ENCODE results near the gene THTPA.

Gene THTPA

GRCh38 chr14:23540141-23540469 is 16.0 kb upstream of the THTPA start:
- no peak for DNase-seq
- in situ Hi-C loops (cut with HindIII; ENCODE audit: low pct_ligation_motif_present, low sequenced_read_pairs), result no loop called here
- Histone ChIP-seq H3K36me3 (replicated peaks) (no peaks in the 10 kb centered on the region), H3K27me3 (replicated peaks) (no peaks in the 10 kb centered on the region), H3K27ac (no peak overlapping the region), H3K4me3 (ENCODE audit: low read depth, low read length) (no peak overlapping the region)
- no peak for TF ChIP-seq CTCF (IDR thresholded peaks at IDR 0.05; ENCODE audit: low read depth, low read length, missing control alignments)

GRCh38 chr14:23542261-23542660 is 13.8 kb upstream of the THTPA start:
- TF ChIP-seq CTCF (IDR thresholded peaks at IDR 0.05; ENCODE audit: low read depth, low read length, missing control alignments), result no peak
- Histone ChIP-seq H3K27ac (no peak overlapping the region), H3K4me3 (ENCODE audit: low read depth, low read length) (no peak overlapping the region), H3K27me3 (replicated peaks) (no peaks in the 10 kb centered on the region), H3K36me3 (replicated peaks) (no peaks in the 10 kb centered on the region)
- no peak for DNase-seq
- in situ Hi-C loops (cut with HindIII; ENCODE audit: low pct_ligation_motif_present, low sequenced_read_pairs), result no loop called here

GRCh38 chr14:23543403-23543802 is 12.7 kb upstream of the THTPA start:
- no peaks in the 10 kb centered on the region for H3K27me3 ChIP-seq (replicated peaks)
- DNase-seq, result no peak
- TF ChIP-seq CTCF (IDR thresholded peaks at IDR 0.05; ENCODE audit: low read depth, low read length, missing control alignments), result no peak
- no peak overlapping the region for H3K27ac ChIP-seq
- no peak overlapping the region for H3K4me3 ChIP-seq (ENCODE audit: low read depth, low read length)
- in situ Hi-C loops (cut with HindIII; ENCODE audit: low pct_ligation_motif_present, low sequenced_read_pairs), result no loop called here
- no peaks in the 10 kb centered on the region for H3K36me3 ChIP-seq (replicated peaks)

- H3K27ac ChIP-seq, result no peak overlapping the region
- no peak for TF ChIP-seq CTCF (IDR thresholded peaks at IDR 0.05; ENCODE audit: low read depth, low read length, missing control alignments)
- in situ Hi-C loops (cut with HindIII; ENCODE audit: low pct_ligation_motif_present, low sequenced_read_pairs), result no loop called here
- H3K4me3 ChIP-seq (ENCODE audit: low read depth, low read length), result no peak overlapping the region
- no peak for DNase-seq
- H3K36me3 ChIP-seq (replicated peaks), result no peaks in the 10 kb centered on the region
- no peaks in the 10 kb centered on the region for H3K27me3 ChIP-seq (replicated peaks)
Observed at GRCh38 chr14:23544511-23545447, 11.3 kb upstream of the THTPA start.

- in situ Hi-C loops (cut with HindIII; ENCODE audit: low pct_ligation_motif_present, low sequenced_read_pairs), result no loop called here
- TF ChIP-seq CTCF (IDR thresholded peaks at IDR 0.05; ENCODE audit: low read depth, low read length, missing control alignments), result no peak
- H3K36me3 ChIP-seq (replicated peaks), result no peaks in the 10 kb centered on the region
- no peak overlapping the region for H3K27ac ChIP-seq
- H3K27me3 ChIP-seq (replicated peaks), result no peaks in the 10 kb centered on the region
- no peak overlapping the region for H3K4me3 ChIP-seq (ENCODE audit: low read depth, low read length)
- no peak for DNase-seq
Observed at GRCh38 chr14:23545740-23546365, 10.2 kb upstream of the THTPA start.
